ENCODE results near the gene CBX8. TPM values are rescaled to one million over a fixed set of nuclear protein-coding genes. Genes with fewer than 3 reads are reported as not detected.

Gene CBX8
- total and polyA plus RNA-seq, 2 of the 13 experiments (the other 11 are each of a cell fraction or from before 2014, with no cell fraction given): 0.34 to 12.6 TPM

DNA sequence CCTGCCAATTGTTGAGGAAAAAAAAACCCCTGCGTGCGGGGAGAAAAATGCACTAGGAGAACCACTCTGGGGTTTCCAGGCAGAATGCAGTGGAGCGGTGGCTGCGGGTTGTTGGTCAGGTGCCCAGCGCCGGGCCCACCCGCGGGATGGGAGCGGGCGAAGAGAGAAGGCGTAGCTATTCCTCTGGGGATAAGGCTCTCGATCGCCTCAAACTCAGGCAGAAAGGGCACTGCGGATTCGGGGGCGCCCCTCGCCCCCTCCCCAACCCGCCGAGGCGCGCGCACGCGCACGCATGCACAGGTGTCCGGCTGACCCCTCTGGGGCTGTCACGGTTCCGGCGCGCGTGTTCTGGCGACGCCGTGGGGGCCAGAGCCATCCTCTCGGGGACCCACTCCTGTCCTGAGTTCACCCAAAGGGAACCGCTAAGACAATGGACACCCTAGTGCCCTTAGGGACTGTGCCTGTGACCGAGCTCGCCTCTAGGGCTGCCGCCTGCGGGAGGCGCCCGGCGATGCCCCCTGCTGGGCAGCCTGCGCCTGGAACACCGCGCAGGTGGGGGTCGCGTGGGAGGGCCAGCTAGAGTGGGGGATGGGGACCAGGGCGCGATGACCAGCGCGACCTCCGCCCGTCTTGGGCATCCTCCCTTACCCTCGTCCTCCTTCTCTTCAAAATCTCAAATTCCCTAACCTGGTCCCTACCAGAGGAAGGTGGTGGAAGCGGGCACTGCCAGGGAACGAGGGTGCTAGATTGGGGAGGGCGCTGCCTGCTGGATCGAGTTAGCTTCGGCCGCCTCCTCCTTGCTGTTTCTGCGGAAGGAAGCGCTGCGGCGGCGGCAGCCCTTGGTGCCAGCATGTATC lies 14.4 kb upstream of the CBX8 start (continued):
- TF ChIP-seq, protein P1, sequence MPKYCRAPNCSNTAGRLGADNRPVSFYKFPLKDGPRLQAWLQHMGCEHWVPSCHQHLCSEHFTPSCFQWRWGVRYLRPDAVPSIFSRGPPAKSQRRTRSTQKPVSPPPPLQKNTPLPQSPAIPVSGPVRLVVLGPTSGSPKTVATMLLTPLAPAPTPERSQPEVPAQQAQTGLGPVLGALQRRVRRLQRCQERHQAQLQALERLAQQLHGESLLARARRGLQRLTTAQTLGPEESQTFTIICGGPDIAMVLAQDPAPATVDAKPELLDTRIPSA (CRISPR knock-in tag; IDR thresholded peaks at IDR 0.05; ENCODE audit: borderline replicate concordance): no peak
- peak; percentile 49; the same call in 1 of the 2 replicates for TF ChIP-seq KMT2A (CRISPR knock-in tag; IDR thresholded peaks at IDR 0.05)
- TF ChIP-seq HMG20B (CRISPR knock-in tag; conservative IDR thresholded peaks at IDR 0.05): no peak
- 0 out of 2 replicates have a peak, but pooled peaks have one; percentile 56 for TF ChIP-seq ZBTB8A (CRISPR knock-in tag; IDR thresholded peaks at IDR 0.05; ENCODE audit: borderline replicate concordance, low read depth)
- no peak for TF ChIP-seq ZNF260 (CRISPR knock-in tag; IDR thresholded peaks at IDR 0.05; ENCODE audit: borderline replicate concordance, low read depth)
- TF ChIP-seq ZNF646 (CRISPR knock-in tag; IDR thresholded peaks at IDR 0.05): no peak
- no peak for TF ChIP-seq KDM6A (CRISPR knock-in tag; IDR thresholded peaks at IDR 0.05; ENCODE audit: low read depth)
- TF ChIP-seq, protein P2, sequence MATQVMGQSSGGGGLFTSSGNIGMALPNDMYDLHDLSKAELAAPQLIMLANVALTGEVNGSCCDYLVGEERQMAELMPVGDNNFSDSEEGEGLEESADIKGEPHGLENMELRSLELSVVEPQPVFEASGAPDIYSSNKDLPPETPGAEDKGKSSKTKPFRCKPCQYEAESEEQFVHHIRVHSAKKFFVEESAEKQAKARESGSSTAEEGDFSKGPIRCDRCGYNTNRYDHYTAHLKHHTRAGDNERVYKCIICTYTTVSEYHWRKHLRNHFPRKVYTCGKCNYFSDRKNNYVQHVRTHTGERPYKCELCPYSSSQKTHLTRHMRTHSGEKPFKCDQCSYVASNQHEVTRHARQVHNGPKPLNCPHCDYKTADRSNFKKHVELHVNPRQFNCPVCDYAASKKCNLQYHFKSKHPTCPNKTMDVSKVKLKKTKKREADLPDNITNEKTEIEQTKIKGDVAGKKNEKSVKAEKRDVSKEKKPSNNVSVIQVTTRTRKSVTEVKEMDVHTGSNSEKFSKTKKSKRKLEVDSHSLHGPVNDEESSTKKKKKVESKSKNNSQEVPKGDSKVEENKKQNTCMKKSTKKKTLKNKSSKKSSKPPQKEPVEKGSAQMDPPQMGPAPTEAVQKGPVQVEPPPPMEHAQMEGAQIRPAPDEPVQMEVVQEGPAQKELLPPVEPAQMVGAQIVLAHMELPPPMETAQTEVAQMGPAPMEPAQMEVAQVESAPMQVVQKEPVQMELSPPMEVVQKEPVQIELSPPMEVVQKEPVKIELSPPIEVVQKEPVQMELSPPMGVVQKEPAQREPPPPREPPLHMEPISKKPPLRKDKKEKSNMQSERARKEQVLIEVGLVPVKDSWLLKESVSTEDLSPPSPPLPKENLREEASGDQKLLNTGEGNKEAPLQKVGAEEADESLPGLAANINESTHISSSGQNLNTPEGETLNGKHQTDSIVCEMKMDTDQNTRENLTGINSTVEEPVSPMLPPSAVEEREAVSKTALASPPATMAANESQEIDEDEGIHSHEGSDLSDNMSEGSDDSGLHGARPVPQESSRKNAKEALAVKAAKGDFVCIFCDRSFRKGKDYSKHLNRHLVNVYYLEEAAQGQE (IDR thresholded peaks at IDR 0.05; ENCODE audit: borderline replicate concordance in 1 of 2, low read depth in 1 of 2, low read length in 2 of 2): no peak
- TF ChIP-seq ZNF468 (CRISPR knock-in tag; IDR thresholded peaks at IDR 0.05): no peak
- 0 out of 2 replicates have a peak, but pooled peaks have one; percentile 47 for TF ChIP-seq ZXDC (CRISPR knock-in tag; IDR thresholded peaks at IDR 0.05)
- peak; percentile 50; the same call in 1 of the 2 replicates for TF ChIP-seq SOX5 (CRISPR knock-in tag; IDR thresholded peaks at IDR 0.05; ENCODE audit: borderline replicate concordance)
- no peak for TF ChIP-seq ZNF432 (CRISPR knock-in tag; IDR thresholded peaks at IDR 0.05; ENCODE audit: borderline replicate concordance)
- TF ChIP-seq PITX1 (CRISPR knock-in tag; IDR thresholded peaks at IDR 0.05): peak; percentile 51; the same call in 1 of the 2 replicates
- 0 out of 2 replicates have a peak, but pooled peaks have one; percentile 38 for TF ChIP-seq SMAD3 (CRISPR knock-in tag; IDR thresholded peaks at IDR 0.05)

Data from HepG2 (cell line).